ENCODE measurements around the gene ALMS1.

ALMS1 gene

DNA sequence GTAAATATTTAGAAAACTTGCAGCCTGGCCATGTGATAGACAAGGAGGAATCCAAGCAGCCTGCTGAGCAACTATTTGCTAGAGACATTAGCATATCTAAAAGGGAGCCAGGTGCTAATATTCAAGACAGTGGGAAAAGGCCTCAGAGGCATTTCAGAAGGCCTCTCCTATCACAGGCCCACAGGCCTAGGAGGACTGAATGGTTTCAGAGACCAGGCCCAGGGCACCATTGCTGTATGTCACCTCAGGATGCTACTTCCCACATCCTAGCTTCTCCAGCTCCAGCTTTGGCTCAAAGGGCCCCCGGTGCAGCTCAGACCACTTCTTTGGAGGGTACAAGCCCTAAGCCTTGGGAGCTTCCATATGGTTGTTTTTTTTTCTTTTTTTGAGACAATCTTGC lies 252.8 kb downstream of the ALMS1 start:
- TF ChIP-seq, protein P1, sequence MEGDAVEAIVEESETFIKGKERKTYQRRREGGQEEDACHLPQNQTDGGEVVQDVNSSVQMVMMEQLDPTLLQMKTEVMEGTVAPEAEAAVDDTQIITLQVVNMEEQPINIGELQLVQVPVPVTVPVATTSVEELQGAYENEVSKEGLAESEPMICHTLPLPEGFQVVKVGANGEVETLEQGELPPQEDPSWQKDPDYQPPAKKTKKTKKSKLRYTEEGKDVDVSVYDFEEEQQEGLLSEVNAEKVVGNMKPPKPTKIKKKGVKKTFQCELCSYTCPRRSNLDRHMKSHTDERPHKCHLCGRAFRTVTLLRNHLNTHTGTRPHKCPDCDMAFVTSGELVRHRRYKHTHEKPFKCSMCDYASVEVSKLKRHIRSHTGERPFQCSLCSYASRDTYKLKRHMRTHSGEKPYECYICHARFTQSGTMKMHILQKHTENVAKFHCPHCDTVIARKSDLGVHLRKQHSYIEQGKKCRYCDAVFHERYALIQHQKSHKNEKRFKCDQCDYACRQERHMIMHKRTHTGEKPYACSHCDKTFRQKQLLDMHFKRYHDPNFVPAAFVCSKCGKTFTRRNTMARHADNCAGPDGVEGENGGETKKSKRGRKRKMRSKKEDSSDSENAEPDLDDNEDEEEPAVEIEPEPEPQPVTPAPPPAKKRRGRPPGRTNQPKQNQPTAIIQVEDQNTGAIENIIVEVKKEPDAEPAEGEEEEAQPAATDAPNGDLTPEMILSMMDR (IDR thresholded peaks at IDR 0.05) = no peak

DNA sequence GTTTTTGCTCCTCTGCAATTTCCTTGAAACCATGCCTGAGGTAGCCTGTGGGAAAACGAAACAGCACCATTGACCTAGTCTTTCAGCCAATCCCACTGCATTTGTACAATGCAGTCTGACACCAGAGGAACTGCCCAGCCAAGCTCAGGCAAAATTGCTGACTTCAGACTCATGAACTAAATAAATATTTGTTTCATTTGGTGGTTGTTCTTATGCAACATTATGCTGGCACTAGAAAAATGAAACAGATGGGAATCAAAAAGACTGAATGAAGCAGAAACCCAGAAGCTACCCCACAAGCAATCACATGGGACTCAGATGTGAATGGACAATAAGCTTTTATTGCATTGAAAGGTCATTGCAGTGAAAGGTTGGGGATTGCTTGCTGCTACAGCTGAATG lies 254.9 kb downstream of the ALMS1 start:
- TF ChIP-seq, protein P1 (IDR thresholded peaks at IDR 0.05) = no peak

GRCh38 chr2:73640946-73641766 lies 255.5 kb downstream of the ALMS1 start:
- TF ChIP-seq, protein P1 (IDR thresholded peaks at IDR 0.05) = no peak

- TF ChIP-seq, protein P1 (IDR thresholded peaks at IDR 0.05) = no peak
These were observed 256.1 kb downstream of the ALMS1 start for GRCh38 chr2:73641767-73642062.

GRCh38 chr2:73642338-73643018 lies 256.8 kb downstream of the ALMS1 start, which contains the start of gene NAT8:
Gene NAT8 (minus strand): TSS chr2:73642422. CDS start chr2:73641628, 794 bp downstream.
- TF ChIP-seq, protein P1 (IDR thresholded peaks at IDR 0.05) = no peak

- TF ChIP-seq, protein P1 (IDR thresholded peaks at IDR 0.05) = no peak
These were observed 266.1 kb downstream of the ALMS1 start for GRCh38 chr2:73651591-73652230.

DNA sequence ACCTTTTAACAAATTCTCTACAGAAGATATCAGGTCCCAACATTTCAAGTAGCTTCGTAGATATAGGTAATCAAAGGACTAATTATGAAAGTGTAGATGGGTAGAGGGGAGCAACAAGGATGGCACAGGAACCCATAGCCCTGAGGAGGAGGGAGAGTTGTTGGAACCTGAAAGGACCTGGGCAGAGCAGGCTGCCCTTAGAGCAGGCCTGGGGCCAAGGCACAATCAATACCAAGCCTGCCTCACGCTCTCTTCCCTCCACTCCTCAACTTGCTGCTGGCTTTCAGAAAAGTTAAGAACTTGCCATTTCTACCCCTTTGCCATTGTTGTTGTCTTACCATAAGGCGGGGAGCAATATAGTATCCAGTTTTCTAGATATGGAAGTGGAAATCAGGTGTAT lies 266.7 kb downstream of the ALMS1 start:
- TF ChIP-seq, protein P1 (IDR thresholded peaks at IDR 0.05) = no peak
